Parathyroid adenoma (tissue), 2 donors: Measurements from ENCODE around the gene GLS.
A peak's percentile ranks its signal among the peaks of the same experiment; 100 is the strongest.
"Not testable (repeated sequence)": the region's sequence is repeated elsewhere in the genome, so short reads cannot be mapped to it uniquely, and the experiment has no call there.

Source experiments
- H2AFZ ChIP-seq: fragments of 300-600 bp; sonication (generic); one replicate; pipeline ENCODE4 v1.7.0; 2017; ENCODE audit warnings: antibody characterized with exemption, mild to moderate bottlenecking
- H3K27ac ChIP-seq: fragments of 300-600 bp; sonication (generic); one replicate; pipeline ENCODE4 v1.7.0; 2017
- H3K27me3 ChIP-seq: fragments of 300-600 bp; sonication (generic); one replicate; pipeline ENCODE4 v1.7.0; 2017; ENCODE audit warnings: low read length; ENCODE audit not compliant: control insufficient read depth, insufficient read depth
- H3K36me3 ChIP-seq: fragments of 300-600 bp; sonication (generic); one replicate; pipeline ENCODE4 v1.7.0; 2017; ENCODE audit warnings: low read length; ENCODE audit not compliant: control insufficient read depth, insufficient read depth
- H3K4me1 ChIP-seq: fragments of 300-600 bp; sonication (generic); one replicate; pipeline ENCODE4 v1.7.0; 2017; ENCODE audit warnings: control low read depth
- H3K4me2 ChIP-seq: fragments of 300-600 bp; sonication (generic); one replicate; pipeline ENCODE4 v1.7.0; 2017; ENCODE audit warnings: low read length
- H3K4me3 ChIP-seq: fragments of 300-600 bp; sonication (generic); one replicate; pipeline ENCODE4 v1.7.0; 2017; ENCODE audit warnings: low read depth, low read length
- H3K79me2 ChIP-seq: fragments of 300-600 bp; sonication (generic); one replicate; pipeline ENCODE4 v1.7.0; 2017; ENCODE audit warnings: control low read depth
- H3K9ac ChIP-seq: fragments of 300-600 bp; sonication (generic); one replicate; pipeline ENCODE4 v1.7.0; 2017; ENCODE audit warnings: mild to moderate bottlenecking
- H3K9me3 ChIP-seq: fragments of 300-600 bp; sonication (generic); one replicate; pipeline ENCODE4 v1.7.0; 2017; ENCODE audit warnings: low read length; ENCODE audit not compliant: control insufficient read depth
- CTCF ChIP-seq: fragments of 300-600 bp; sonication (generic); IDR thresholded peaks from one replicate; pipeline ENCODE4 v1.7.0; 2017; ENCODE audit warnings: antibody characterized with exemption, mild to moderate bottlenecking
- donor health status: primary hyperparathyroidism.

The GLS gene

GRCh38 chr2:190988910-190989309 is 108.3 kb downstream of the GLS start:
- Histone ChIP-seq H3K9ac (no peak overlapping the region), H3K27me3 (no peaks in the 10 kb centered on the region), H2AFZ (no peak overlapping the region), H3K4me3 (no peak overlapping the region), H3K9me3 (no peaks in the 10 kb centered on the region), H3K4me1 (peaks cover 18% of the 10 kb centered on the region), H3K4me2 (no peak overlapping the region), H3K36me3 (no peaks in the 10 kb centered on the region), H3K79me2 (no peaks in the 10 kb centered on the region), H3K27ac (no peak overlapping the region)
- no peak for TF ChIP-seq CTCF

GRCh38 chr2:190990132-190990531 is 109.5 kb downstream of the GLS start:
- H3K27ac ChIP-seq, result no peak overlapping the region
- TF ChIP-seq CTCF, result no peak
- no peak overlapping the region for H3K4me3 ChIP-seq
- H3K4me1 ChIP-seq, result peaks cover 22% of the 10 kb centered on the region
- H3K4me2 ChIP-seq, result peak overlapping the region; percentile 2
- no peaks in the 10 kb centered on the region for H3K36me3 ChIP-seq
- no peaks in the 10 kb centered on the region for H3K27me3 ChIP-seq
- no peak overlapping the region for H2AFZ ChIP-seq
- no peaks in the 10 kb centered on the region for H3K79me2 ChIP-seq
- no peak overlapping the region for H3K9ac ChIP-seq
- no peaks in the 10 kb centered on the region for H3K9me3 ChIP-seq

- Histone ChIP-seq H3K79me2 (no peaks in the 10 kb centered on the region), H2AFZ (no peak overlapping the region), H3K4me1 (peaks cover 22% of the 10 kb centered on the region), H3K9me3 (no peaks in the 10 kb centered on the region), H3K9ac (no peak overlapping the region), H3K36me3 (no peaks in the 10 kb centered on the region), H3K27ac (peak overlapping the region; percentile 58), H3K27me3 (no peaks in the 10 kb centered on the region), H3K4me2 (peak overlapping the region; percentile 6), H3K4me3 (no peak overlapping the region)
- TF ChIP-seq CTCF, result no peak
Measured at GRCh38 chr2:190993292-190993643, 112.6 kb downstream of the GLS start.

- Histone ChIP-seq H3K4me3 (no peak overlapping the region), H3K27ac (peak overlapping the region; percentile 58), H3K79me2 (no peaks in the 10 kb centered on the region), H3K4me2 (peak overlapping the region; percentile 6), H2AFZ (peak overlapping the region; percentile 28), H3K4me1 (peaks cover 20% of the 10 kb centered on the region), H3K36me3 (no peaks in the 10 kb centered on the region), H3K27me3 (no peaks in the 10 kb centered on the region), H3K9me3 (no peaks in the 10 kb centered on the region), H3K9ac (no peak overlapping the region)
- TF ChIP-seq CTCF, result no peak
Measured at GRCh38 chr2:190994148-190994547, 113.5 kb downstream of the GLS start.

GRCh38 chr2:190995315-190995714 is 114.7 kb downstream of the GLS start:
- not testable (repeated sequence) for H3K9ac ChIP-seq, H3K79me2 ChIP-seq, H3K9me3 ChIP-seq, H3K4me3 ChIP-seq, H3K27me3 ChIP-seq, H3K4me2 ChIP-seq, H2AFZ ChIP-seq, H3K36me3 ChIP-seq, H3K27ac ChIP-seq
- H3K4me1 ChIP-seq, result peaks cover 14% of the 10 kb centered on the region
